ENCODE measurements around the gene CEP57L1.
"Not testable (repeated sequence)": the region's sequence is repeated elsewhere in the genome, so short reads cannot be mapped to it uniquely, and the experiment has no call there.

The CEP57L1 gene

DNA sequence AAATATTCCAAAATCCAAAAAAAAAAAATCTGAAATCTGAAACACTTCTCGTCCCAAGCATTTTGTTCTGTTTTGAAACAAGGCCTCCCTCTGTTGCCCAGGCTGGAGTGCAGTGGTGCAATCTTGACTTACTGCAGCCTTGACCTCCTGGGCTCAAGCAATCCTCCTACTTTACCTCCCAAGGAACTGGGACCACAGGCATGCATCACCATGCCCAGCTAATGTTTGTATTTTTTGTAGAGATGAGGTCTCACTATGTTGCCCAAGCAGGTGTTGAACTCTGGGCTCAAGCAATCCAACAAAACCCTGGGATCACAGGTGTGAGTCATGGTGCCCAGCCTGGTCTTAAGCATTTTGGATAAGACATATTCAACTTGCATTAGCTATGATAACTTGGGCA lies 14.3 kb upstream of the CEP57L1 start:
- no peak for DNase-seq (ENCODE audit: low read depth)
- in situ Hi-C loops (cut with HindIII; ENCODE audit: low sequenced_read_pairs) = no loop called here
- TF ChIP-seq, protein P1, sequence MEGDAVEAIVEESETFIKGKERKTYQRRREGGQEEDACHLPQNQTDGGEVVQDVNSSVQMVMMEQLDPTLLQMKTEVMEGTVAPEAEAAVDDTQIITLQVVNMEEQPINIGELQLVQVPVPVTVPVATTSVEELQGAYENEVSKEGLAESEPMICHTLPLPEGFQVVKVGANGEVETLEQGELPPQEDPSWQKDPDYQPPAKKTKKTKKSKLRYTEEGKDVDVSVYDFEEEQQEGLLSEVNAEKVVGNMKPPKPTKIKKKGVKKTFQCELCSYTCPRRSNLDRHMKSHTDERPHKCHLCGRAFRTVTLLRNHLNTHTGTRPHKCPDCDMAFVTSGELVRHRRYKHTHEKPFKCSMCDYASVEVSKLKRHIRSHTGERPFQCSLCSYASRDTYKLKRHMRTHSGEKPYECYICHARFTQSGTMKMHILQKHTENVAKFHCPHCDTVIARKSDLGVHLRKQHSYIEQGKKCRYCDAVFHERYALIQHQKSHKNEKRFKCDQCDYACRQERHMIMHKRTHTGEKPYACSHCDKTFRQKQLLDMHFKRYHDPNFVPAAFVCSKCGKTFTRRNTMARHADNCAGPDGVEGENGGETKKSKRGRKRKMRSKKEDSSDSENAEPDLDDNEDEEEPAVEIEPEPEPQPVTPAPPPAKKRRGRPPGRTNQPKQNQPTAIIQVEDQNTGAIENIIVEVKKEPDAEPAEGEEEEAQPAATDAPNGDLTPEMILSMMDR (IDR thresholded peaks at IDR 0.05; ENCODE audit: low read depth, low read length, missing control alignments) = no peak
- no peak overlapping the region for H3K4me3 ChIP-seq (ENCODE audit: low read depth, low read length)

- no peak overlapping the region for H3K4me3 ChIP-seq (ENCODE audit: low read depth, low read length)
- TF ChIP-seq, protein P1 (IDR thresholded peaks at IDR 0.05; ENCODE audit: low read depth, low read length, missing control alignments) = no peak
- in situ Hi-C loops (cut with HindIII; ENCODE audit: low sequenced_read_pairs) = no loop called here
- no peak for DNase-seq (ENCODE audit: low read depth)
Measured at GRCh38 chr6:109081516-109082187, 13.7 kb upstream of the CEP57L1 start.

- DNase-seq (ENCODE audit: low read depth) = no peak
- in situ Hi-C loops (cut with HindIII; ENCODE audit: low sequenced_read_pairs) = no loop called here
- H3K4me3 ChIP-seq (ENCODE audit: low read depth, low read length) = no peak overlapping the region
- TF ChIP-seq, protein P1 (IDR thresholded peaks at IDR 0.05; ENCODE audit: low read depth, low read length, missing control alignments) = no peak
Measured at GRCh38 chr6:109082188-109082577, 13.1 kb upstream of the CEP57L1 start.

GRCh38 chr6:109083657-109084056 lies 11.7 kb upstream of the CEP57L1 start:
- TF ChIP-seq, protein P1 (IDR thresholded peaks at IDR 0.05; ENCODE audit: low read depth, low read length, missing control alignments) = no peak
- no peak overlapping the region for H3K4me3 ChIP-seq (ENCODE audit: low read depth, low read length)
- no peak for DNase-seq (ENCODE audit: low read depth)
- in situ Hi-C loops (cut with HindIII; ENCODE audit: low sequenced_read_pairs) = no loop called here

- in situ Hi-C loops (cut with HindIII; ENCODE audit: low sequenced_read_pairs); DNase-seq (ENCODE audit: low read depth); H3K4me3 ChIP-seq (ENCODE audit: low read depth, low read length): not testable (repeated sequence)
Measured at GRCh38 chr6:109084146-109084545, 11.2 kb upstream of the CEP57L1 start.

- in situ Hi-C loops (cut with HindIII; ENCODE audit: low sequenced_read_pairs) = no loop called here
- H3K4me3 ChIP-seq (ENCODE audit: low read depth, low read length) = no peak overlapping the region
- no peak for DNase-seq (ENCODE audit: low read depth)
- TF ChIP-seq, protein P1 (IDR thresholded peaks at IDR 0.05; ENCODE audit: low read depth, low read length, missing control alignments) = no peak
Measured at GRCh38 chr6:109087661-109088264, 7.5 kb upstream of the CEP57L1 start.

DNA sequence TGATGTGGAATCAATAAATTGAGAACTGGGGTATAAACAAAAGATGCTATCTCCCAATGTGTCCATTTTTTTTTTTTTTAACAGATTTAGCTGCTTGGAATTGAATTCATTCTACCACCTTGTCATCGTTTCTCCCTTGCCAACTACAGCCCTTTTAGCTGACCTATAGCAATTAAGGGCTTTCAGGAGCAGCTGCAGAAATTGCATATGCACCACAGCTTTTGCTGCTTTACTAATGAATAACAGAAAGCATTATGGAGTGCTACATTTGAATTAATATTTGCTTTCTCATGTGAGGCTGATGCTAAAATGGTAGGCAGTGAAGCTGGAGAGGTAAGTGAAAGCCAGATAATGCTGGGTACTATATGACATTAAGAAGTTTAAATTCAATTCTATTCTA lies 6.3 kb upstream of the CEP57L1 start:
- DNase-seq (ENCODE audit: low read depth) = no peak
- in situ Hi-C loops (cut with HindIII; ENCODE audit: low sequenced_read_pairs) = no loop called here
- no peak overlapping the region for H3K4me3 ChIP-seq (ENCODE audit: low read depth, low read length)
- TF ChIP-seq, protein P1 (IDR thresholded peaks at IDR 0.05; ENCODE audit: low read depth, low read length, missing control alignments) = no peak

Data from astrocyte of the cerebellum (primary cell).